Activated T-helper 1 cell treated with anti-CD3 and anti-CD28 coated beads, Interleukin-12 subunit alpha, Interleukin-12 subunit beta, Interleukin-2, Interleukin-4 antibody, amounts not matched to agents 30 ng/mL and 10 ng/mL and 1 ng/mL, durations not matched to agents 14 hours and 24 hours and 36 hours (primary cell): ENCODE results near the gene CGRRF1. TPM values are rescaled to one million over a fixed set of nuclear protein-coding genes. Genes with fewer than 3 reads are reported as not detected.

Source experiments
- DNase-seq: peaks from one replicate; pipeline ENCODE4 v3.0.0; 2021; ENCODE audit warnings: low spot score
- H3K27ac Mint-ChIP-seq: one replicate; pipeline ENCODE4 v1.8.0; 2021; ENCODE audit warnings: mild to moderate bottlenecking, mixed read lengths
- H3K27me3 Mint-ChIP-seq: one replicate; pipeline ENCODE4 v1.8.0; 2022; ENCODE audit warnings: mild to moderate bottlenecking, moderate library complexity, mixed read lengths; ENCODE audit not compliant: insufficient read depth
- H3K36me3 Mint-ChIP-seq: one replicate; pipeline ENCODE4 v1.8.0; 2021; ENCODE audit warnings: low read depth, mixed read lengths
- H3K4me1 Mint-ChIP-seq: one replicate; pipeline ENCODE4 v1.8.0; 2021; ENCODE audit warnings: low read depth, mixed read lengths
- H3K4me3 Mint-ChIP-seq: one replicate; pipeline ENCODE4 v1.8.0; 2021; ENCODE audit warnings: mild to moderate bottlenecking, moderate library complexity, mixed read lengths
- H3K9me3 Mint-ChIP-seq: one replicate; pipeline ENCODE4 v1.8.0; 2021; ENCODE audit warnings: mixed read lengths
- intact Hi-C: fragments of 100-400 bp; cut with micrococcal nuclease; formaldehyde crosslinking; loops from one replicate; pipeline ENCODE4 v1.15.1; 2024
- total RNA-seq: library from RNA; stranded (reverse); gene quantifications from 2 replicates; pipeline ENCODE4 v1.2.3, GENCODE V29; 2022

Gene CGRRF1
- total RNA-seq, 1 donor from 2014 or later = 13.2 TPM

DNA sequence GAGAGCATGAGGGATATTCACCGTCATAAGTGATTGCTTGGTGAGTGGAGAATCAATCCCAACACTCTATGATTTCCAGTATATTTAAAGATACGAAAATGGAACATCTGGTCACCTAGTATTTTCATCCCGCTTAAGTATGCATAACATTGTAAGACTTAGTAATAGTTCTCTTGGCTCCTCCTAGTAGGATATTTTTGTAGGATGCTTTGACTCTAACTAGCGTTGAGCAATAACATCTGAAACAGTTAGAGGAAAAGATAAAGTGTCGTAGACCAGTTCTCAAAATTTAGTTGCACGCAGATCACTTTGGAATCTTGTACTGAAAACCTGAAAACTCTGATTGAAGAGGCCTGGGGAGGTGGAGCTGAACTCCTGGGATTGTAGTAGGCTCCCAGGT is 64.8 kb downstream of the CGRRF1 start:
- H3K9me3 Mint-ChIP-seq = peaks cover 24% of the 10 kb centered on the region
- intact Hi-C loops = no loop called here
- no peak for DNase-seq
- no peaks in the 10 kb centered on the region for H3K4me1 Mint-ChIP-seq
- H3K27ac Mint-ChIP-seq = no peak overlapping the region
- peaks cover 33% of the 10 kb centered on the region for H3K27me3 Mint-ChIP-seq
- peaks cover 7% of the 10 kb centered on the region for H3K36me3 Mint-ChIP-seq
- no peak overlapping the region for H3K4me3 Mint-ChIP-seq

DNA sequence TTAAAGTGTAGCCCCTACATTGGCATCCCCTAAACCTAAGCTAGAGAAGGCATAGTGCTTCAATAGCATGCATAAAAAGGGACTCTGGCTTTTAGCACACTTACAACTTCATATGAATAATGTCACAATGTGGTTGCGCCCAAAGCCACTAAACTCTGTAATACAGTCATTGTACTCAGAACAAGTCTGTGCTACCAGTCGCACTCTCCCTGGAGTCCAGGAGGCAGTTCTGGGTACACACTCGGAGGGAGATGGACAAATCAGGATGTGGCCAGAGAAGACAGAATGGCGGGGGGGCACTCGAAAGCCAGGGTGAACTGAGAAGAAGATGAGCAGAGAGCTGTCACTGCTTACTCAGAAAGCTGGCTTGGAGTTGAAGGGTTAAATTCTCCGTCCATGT is 67.8 kb downstream of the CGRRF1 start:
- Mint-ChIP-seq H3K9me3 (peaks cover 15% of the 10 kb centered on the region), H3K27me3 (peaks cover 13% of the 10 kb centered on the region), H3K4me3 (no peak overlapping the region), H3K4me1 (no peaks in the 10 kb centered on the region), H3K27ac (no peak overlapping the region), H3K36me3 (peaks cover 6% of the 10 kb centered on the region)
- DNase-seq = no peak
- intact Hi-C loops = no loop called here

DNA sequence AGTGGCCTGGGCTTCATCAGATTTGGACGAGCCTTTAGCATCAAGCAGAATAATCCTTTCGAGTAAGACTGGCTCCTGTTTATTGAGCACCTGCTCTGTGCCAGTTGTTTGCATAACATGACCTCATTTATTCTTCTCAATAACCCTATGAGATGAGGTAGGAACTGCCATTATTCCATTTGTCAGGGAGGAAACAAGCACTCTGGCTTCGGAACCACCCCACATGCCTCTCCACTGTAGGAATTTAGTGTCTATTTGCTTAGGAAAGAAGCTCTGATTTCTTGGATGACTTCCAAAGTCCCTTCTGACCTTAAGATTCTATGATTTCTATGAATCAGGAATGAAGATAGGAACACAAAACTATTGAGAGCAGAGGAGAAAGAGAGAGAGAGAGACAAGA is 68.3 kb downstream of the CGRRF1 start:
- no peak for DNase-seq
- peaks cover 13% of the 10 kb centered on the region for H3K27me3 Mint-ChIP-seq
- no peak overlapping the region for H3K27ac Mint-ChIP-seq
- peaks cover 5% of the 10 kb centered on the region for H3K36me3 Mint-ChIP-seq
- no peaks in the 10 kb centered on the region for H3K4me1 Mint-ChIP-seq
- H3K9me3 Mint-ChIP-seq = peaks cover 13% of the 10 kb centered on the region
- intact Hi-C loops = no loop called here
- no peak overlapping the region for H3K4me3 Mint-ChIP-seq

DNA sequence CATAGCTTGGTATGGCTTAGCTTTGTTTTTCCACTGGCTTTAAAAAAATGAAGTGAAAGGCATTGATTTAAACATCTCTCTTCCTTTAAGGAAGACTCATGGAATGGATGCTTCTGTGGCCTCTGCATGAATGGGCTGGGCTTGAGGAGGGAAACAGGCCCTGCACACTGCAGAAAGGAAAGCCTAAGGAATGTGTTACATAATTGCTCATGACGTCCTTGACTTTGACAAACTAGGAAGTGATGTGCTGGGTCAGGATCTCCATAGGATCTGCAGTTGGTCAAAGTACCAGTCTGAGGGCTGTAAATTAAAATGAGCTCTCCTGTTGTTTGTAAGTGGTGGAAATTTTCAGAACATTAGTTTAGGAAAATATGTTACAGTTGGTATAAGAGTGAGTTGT is 69.9 kb downstream of the CGRRF1 start:
- H3K36me3 Mint-ChIP-seq = no peaks in the 10 kb centered on the region
- intact Hi-C loops = no loop called here
- DNase-seq = no peak
- no peaks in the 10 kb centered on the region for H3K9me3 Mint-ChIP-seq
- no peaks in the 10 kb centered on the region for H3K4me1 Mint-ChIP-seq
- peaks cover 13% of the 10 kb centered on the region for H3K27me3 Mint-ChIP-seq
- H3K4me3 Mint-ChIP-seq = no peak overlapping the region
- no peak overlapping the region for H3K27ac Mint-ChIP-seq

DNA sequence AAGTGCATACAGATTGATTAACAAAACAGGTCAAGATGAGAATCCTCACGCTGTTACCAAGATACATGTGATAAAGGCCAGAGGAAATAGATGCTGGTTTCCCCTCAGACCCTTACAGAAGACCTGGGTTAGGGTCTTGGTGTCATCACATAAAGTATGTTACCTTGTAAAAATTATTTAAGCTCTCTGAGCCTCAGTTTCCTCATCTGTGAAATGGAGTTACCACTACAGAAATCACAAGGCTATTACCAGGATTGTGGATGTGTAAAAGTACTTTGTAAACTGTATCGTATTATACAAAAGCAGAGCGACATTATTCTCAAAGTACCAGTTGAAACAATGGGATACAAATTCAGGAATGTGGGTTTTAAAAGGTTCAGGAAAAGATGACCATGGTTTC is 71.2 kb downstream of the CGRRF1 start:
- Mint-ChIP-seq H3K9me3 (no peaks in the 10 kb centered on the region), H3K27me3 (peaks cover 13% of the 10 kb centered on the region), H3K36me3 (no peaks in the 10 kb centered on the region), H3K27ac (no peak overlapping the region), H3K4me3 (no peak overlapping the region), H3K4me1 (no peaks in the 10 kb centered on the region)
- intact Hi-C loops = no loop called here
- DNase-seq = no peak

DNA sequence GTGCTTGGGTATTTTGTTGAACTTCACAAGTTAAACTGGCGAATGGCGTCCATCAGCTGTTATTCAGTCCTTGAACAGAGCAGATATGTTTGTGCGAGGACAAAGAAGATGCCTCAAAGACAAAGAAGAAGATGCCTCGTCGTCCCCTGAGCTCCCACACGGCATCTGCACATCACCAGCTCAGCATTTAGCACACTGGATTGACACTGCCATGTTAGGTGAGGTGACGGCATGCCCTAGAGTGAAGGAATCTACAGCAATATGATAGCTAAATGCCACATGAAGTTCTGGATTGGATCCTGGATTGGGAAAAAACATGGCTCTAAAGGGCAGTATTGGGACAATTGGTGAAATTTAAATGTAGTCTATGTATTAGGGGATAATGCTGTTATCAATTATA is 72.6 kb downstream of the CGRRF1 start:
- no peak for DNase-seq
- Mint-ChIP-seq H3K9me3 (no peaks in the 10 kb centered on the region), H3K4me3 (no peak overlapping the region)

DNA sequence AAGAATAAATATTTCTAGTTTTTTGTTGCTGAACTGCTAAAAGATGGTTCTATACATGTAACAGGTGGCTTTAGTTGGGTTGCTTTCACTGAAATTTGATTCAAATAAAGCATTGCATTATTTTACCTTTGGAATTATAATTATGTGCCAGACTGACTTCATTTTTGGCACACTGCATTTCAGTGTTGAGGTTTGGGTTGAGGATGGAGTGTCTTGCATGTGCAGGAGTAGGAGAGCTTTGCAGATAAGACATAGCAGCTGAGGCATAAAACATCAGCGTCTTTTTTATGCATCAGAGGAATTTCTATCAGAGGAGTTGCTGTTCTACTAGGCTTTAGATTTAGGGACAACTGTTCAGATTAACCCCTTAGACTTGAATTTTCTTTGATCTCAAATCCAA is 74.4 kb downstream of the CGRRF1 start:
- H3K27ac Mint-ChIP-seq = no peak overlapping the region
- H3K27me3 Mint-ChIP-seq = peaks cover 13% of the 10 kb centered on the region
- no peaks in the 10 kb centered on the region for H3K36me3 Mint-ChIP-seq
- intact Hi-C loops = no loop called here
- no peaks in the 10 kb centered on the region for H3K4me1 Mint-ChIP-seq
- H3K9me3 Mint-ChIP-seq = no peaks in the 10 kb centered on the region
- no peak overlapping the region for H3K4me3 Mint-ChIP-seq
- DNase-seq = no peak

More for the DNA sequence above, 72.6 kb downstream of the CGRRF1 start:
- Mint-ChIP-seq H3K27me3 (peaks cover 17% of the 10 kb centered on the region), H3K4me1 (no peaks in the 10 kb centered on the region), H3K27ac (no peak overlapping the region), H3K36me3 (no peaks in the 10 kb centered on the region)
- intact Hi-C loops = no loop called here

DNA sequence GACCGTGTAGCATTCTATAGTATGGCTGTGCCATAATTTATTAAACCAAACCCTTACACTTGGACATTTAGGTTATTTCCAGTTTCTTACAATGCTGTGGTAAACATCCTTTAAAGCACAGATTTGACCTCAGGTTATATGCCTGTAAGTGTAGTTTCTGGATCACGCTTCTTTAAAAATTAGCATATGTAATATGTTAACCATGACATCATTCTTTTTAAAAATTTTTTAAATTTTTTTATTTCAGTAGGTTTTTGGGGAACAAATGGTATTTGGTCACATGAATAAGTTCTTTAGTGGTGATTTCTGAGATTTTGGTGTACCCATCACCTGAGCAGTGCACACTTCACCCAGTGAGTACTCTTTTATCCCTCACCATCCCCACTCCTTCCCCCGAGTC is 75.5 kb downstream of the CGRRF1 start:
- no peaks in the 10 kb centered on the region for H3K9me3 Mint-ChIP-seq
- DNase-seq = no peak
- H3K27ac Mint-ChIP-seq = no peak overlapping the region
- peaks cover 20% of the 10 kb centered on the region for H3K27me3 Mint-ChIP-seq
- no peaks in the 10 kb centered on the region for H3K4me1 Mint-ChIP-seq
- H3K4me3 Mint-ChIP-seq = no peak overlapping the region
- H3K36me3 Mint-ChIP-seq = no peaks in the 10 kb centered on the region
- intact Hi-C loops = no loop called here

Other genes with a start within 250 kb of the CGRRF1 start
- 36.5 and 39.2 TPM in 2 replicates for gene CDKN3, start 112.9 kb upstream of the CGRRF1 start, total RNA-seq
- gene CNIH1, start 68.5 kb upstream of the CGRRF1 start, total RNA-seq = 105 and 109 TPM in 2 replicates
- gene GMFB, start 20.9 kb upstream of the CGRRF1 start, total RNA-seq = 39.5 and 39.7 TPM in 2 replicates
- gene SAMD4A, start 57.2 kb downstream of the CGRRF1 start, total RNA-seq = 1.8 TPM in 2 replicates